Measurements from ENCODE around the gene DNM3.
A peak's percentile ranks its signal among the peaks of the same experiment; 100 is the strongest.

Gene DNM3

GRCh38 chr1:172086137-172086536, 244.8 kb downstream of the DNM3 start:
- Histone ChIP-seq H3K9ac (ENCODE audit: low read length) (no peak overlapping the region), H3K27ac (ENCODE audit: low read length) (no peak overlapping the region), H3K79me2 (ENCODE audit: low read length) (no peaks in the 10 kb centered on the region), H4K20me1 (ENCODE audit: insufficient read depth, low read length) (no peaks in the 10 kb centered on the region), H3K4me1 (ENCODE audit: low read length) (no peaks in the 10 kb centered on the region), H3K27me3 (replicated peaks; ENCODE audit: insufficient read depth, low read length) (no peaks in the 10 kb centered on the region), H3K9me3 (replicated peaks; ENCODE audit: insufficient read depth, low read length) (no peaks in the 10 kb centered on the region), H3K4me2 (ENCODE audit: low read depth, low read length) (no peak overlapping the region), H3F3A (ENCODE audit: insufficient read depth, low read length) (no peaks in the 10 kb centered on the region), H3K9me2 (replicated peaks; ENCODE audit: insufficient read depth, low read length) (no peaks in the 10 kb centered on the region), H3K36me3 (replicated peaks; ENCODE audit: insufficient read depth, low read length) (no peaks in the 10 kb centered on the region), H3K4me3 (ENCODE audit: low read length) (no peak overlapping the region), H2AFZ (ENCODE audit: low read length) (no peak overlapping the region)
- TF ChIP-seq EZH2phosphoT487 (IDR thresholded peaks at IDR 0.05; ENCODE audit: low read length) (no peak), CTCF (IDR thresholded peaks at IDR 0.05; ENCODE audit: low read length) (no peak), EZH2 (optimal IDR thresholded peaks at IDR 0.05; ENCODE audit: low read depth, low read length) (no peak)
- no peak for DNase-seq

DNA sequence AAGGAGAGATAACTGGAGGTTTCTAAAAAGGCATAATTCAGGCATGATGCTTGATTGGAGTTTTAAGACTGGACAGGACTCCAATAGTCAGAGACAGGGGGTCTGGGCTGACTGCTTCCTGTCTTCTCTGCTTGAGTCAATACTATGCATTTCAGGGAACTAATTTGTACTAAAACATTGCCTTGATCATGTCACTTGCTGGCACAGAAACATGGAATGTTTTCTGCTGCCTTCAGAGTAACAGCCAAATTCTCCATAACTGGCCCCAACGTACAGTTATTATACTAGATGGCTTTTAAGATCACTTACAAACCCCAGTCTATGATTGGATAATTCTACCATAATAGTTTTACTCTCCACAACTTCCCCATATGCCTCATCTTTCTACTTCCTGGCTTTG, 247.0 kb downstream of the DNM3 start:
- Histone ChIP-seq H3K4me3 (ENCODE audit: low read length) (no peak overlapping the region), H3K9me2 (replicated peaks; ENCODE audit: insufficient read depth, low read length) (no peaks in the 10 kb centered on the region), H3K79me2 (ENCODE audit: low read length) (no peaks in the 10 kb centered on the region), H3K4me2 (ENCODE audit: low read depth, low read length) (no peak overlapping the region), H4K20me1 (ENCODE audit: insufficient read depth, low read length) (no peaks in the 10 kb centered on the region), H3K9ac (ENCODE audit: low read length) (no peak overlapping the region), H3K4me1 (ENCODE audit: low read length) (no peaks in the 10 kb centered on the region), H3K9me3 (replicated peaks; ENCODE audit: insufficient read depth, low read length) (no peaks in the 10 kb centered on the region), H3K36me3 (replicated peaks; ENCODE audit: insufficient read depth, low read length) (no peaks in the 10 kb centered on the region), H3K27ac (ENCODE audit: low read length) (no peak overlapping the region), H3F3A (ENCODE audit: insufficient read depth, low read length) (no peaks in the 10 kb centered on the region), H3K27me3 (replicated peaks; ENCODE audit: insufficient read depth, low read length) (no peaks in the 10 kb centered on the region), H2AFZ (ENCODE audit: low read length) (no peak overlapping the region)
- no peak for DNase-seq
- TF ChIP-seq EZH2phosphoT487 (IDR thresholded peaks at IDR 0.05; ENCODE audit: low read length) (no peak), EZH2 (optimal IDR thresholded peaks at IDR 0.05; ENCODE audit: low read depth, low read length) (no peak), CTCF (IDR thresholded peaks at IDR 0.05; ENCODE audit: low read length) (no peak)

DNA sequence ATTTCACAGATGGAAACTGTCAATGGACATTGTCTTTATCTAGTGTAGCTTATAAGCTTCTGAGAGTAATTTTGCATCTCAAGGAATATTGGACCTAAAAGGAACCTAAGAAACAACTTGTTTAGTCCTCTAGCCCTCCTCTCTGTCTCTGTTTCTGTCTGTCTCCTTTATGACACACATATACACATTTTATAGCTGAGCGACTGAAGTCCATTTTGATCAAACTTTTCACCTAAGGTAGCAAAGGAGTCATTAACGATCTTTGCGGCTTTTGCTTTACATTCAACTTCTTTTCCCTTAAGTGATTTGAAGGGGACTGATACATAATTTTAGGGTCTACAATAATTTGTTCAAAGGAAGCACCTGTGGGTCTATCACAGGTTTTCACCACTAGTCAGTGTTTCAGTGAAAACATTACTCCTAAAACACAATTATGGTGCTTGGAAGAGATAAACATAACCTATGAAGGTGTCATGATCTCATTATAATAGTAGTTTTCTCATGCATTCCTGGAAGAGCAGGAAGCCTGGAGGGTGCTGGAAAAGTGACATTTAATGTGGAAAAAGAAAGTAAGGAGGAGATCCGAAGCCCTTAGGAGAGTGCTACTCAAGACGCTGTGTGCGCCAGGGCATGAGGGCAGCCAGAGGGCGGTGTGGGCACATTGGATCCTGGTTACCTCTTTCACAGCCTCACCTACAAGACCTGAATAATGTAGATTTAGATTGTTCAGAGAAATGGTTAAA, 248.6 kb downstream of the DNM3 start:
- Histone ChIP-seq H3K27ac (ENCODE audit: low read length) (no peak overlapping the region), H3K9me2 (replicated peaks; ENCODE audit: insufficient read depth, low read length) (no peaks in the 10 kb centered on the region), H3K9ac (ENCODE audit: low read length) (no peak overlapping the region), H3F3A (ENCODE audit: insufficient read depth, low read length) (no peaks in the 10 kb centered on the region), H3K4me3 (ENCODE audit: low read length) (no peak overlapping the region), H3K36me3 (replicated peaks; ENCODE audit: insufficient read depth, low read length) (no peaks in the 10 kb centered on the region), H4K20me1 (ENCODE audit: insufficient read depth, low read length) (no peaks in the 10 kb centered on the region), H3K4me1 (ENCODE audit: low read length) (no peaks in the 10 kb centered on the region), H3K9me3 (replicated peaks; ENCODE audit: insufficient read depth, low read length) (no peaks in the 10 kb centered on the region), H3K27me3 (replicated peaks; ENCODE audit: insufficient read depth, low read length) (no peaks in the 10 kb centered on the region), H2AFZ (ENCODE audit: low read length) (no peak overlapping the region), H3K79me2 (ENCODE audit: low read length) (no peaks in the 10 kb centered on the region), H3K4me2 (ENCODE audit: low read depth, low read length) (no peak overlapping the region)
- TF ChIP-seq CTCF (IDR thresholded peaks at IDR 0.05; ENCODE audit: low read length) (peak; percentile 74), EZH2phosphoT487 (IDR thresholded peaks at IDR 0.05; ENCODE audit: low read length) (no peak)
- peak; percentile 40 for DNase-seq
